Measurements from ENCODE around the gene LYPD6.

DNA sequence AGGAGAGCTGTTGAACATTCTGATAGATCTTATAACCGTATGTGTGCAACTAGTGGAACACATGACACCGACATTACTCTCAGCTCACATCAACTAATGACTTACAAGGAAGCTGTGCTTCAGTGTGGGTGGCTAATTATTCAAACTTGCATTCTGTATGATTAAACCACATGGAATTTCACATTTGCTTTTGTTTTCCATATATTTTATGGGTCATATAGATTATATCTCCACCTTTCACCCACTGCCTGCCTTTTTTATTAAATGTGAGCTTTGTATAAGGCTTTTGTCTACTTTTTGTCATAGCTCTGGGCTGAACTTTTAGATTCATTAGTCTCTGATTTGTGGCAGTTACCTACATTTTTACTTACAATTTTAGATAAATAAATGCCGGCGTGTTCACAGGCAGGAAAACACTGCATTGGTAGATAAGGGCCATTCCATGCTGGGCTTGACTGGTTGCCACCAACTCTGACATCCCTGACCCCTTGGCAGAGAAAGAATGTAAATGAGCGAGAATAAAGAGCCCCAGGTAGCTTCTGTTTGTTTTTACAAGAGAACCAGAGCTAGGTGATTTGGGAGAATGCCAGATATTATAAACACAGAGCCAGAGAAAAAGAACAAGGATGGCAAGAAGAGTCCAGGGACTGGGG, 35.7 kb downstream of the LYPD6 start:
- TF ChIP-seq, protein P1, sequence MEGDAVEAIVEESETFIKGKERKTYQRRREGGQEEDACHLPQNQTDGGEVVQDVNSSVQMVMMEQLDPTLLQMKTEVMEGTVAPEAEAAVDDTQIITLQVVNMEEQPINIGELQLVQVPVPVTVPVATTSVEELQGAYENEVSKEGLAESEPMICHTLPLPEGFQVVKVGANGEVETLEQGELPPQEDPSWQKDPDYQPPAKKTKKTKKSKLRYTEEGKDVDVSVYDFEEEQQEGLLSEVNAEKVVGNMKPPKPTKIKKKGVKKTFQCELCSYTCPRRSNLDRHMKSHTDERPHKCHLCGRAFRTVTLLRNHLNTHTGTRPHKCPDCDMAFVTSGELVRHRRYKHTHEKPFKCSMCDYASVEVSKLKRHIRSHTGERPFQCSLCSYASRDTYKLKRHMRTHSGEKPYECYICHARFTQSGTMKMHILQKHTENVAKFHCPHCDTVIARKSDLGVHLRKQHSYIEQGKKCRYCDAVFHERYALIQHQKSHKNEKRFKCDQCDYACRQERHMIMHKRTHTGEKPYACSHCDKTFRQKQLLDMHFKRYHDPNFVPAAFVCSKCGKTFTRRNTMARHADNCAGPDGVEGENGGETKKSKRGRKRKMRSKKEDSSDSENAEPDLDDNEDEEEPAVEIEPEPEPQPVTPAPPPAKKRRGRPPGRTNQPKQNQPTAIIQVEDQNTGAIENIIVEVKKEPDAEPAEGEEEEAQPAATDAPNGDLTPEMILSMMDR (IDR thresholded peaks at IDR 0.05; ENCODE audit: insufficient read depth, low read length): no peak
- TF ChIP-seq, protein P2, sequence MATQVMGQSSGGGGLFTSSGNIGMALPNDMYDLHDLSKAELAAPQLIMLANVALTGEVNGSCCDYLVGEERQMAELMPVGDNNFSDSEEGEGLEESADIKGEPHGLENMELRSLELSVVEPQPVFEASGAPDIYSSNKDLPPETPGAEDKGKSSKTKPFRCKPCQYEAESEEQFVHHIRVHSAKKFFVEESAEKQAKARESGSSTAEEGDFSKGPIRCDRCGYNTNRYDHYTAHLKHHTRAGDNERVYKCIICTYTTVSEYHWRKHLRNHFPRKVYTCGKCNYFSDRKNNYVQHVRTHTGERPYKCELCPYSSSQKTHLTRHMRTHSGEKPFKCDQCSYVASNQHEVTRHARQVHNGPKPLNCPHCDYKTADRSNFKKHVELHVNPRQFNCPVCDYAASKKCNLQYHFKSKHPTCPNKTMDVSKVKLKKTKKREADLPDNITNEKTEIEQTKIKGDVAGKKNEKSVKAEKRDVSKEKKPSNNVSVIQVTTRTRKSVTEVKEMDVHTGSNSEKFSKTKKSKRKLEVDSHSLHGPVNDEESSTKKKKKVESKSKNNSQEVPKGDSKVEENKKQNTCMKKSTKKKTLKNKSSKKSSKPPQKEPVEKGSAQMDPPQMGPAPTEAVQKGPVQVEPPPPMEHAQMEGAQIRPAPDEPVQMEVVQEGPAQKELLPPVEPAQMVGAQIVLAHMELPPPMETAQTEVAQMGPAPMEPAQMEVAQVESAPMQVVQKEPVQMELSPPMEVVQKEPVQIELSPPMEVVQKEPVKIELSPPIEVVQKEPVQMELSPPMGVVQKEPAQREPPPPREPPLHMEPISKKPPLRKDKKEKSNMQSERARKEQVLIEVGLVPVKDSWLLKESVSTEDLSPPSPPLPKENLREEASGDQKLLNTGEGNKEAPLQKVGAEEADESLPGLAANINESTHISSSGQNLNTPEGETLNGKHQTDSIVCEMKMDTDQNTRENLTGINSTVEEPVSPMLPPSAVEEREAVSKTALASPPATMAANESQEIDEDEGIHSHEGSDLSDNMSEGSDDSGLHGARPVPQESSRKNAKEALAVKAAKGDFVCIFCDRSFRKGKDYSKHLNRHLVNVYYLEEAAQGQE (IDR thresholded peaks at IDR 0.05; ENCODE audit: insufficient replicate concordance, low read depth): no peak

All from HL-60 (cell line).